Measurements from ENCODE around the gene EMID1. TPM values are rescaled to one million over a fixed set of nuclear protein-coding genes. Genes with fewer than 3 reads are reported as not detected.

Gene EMID1
- total and polyA plus RNA-seq, 8 donors, result 6.2 to 16.8 (median 10.0) TPM

GRCh38 chr22:29158546-29158945, 47.1 kb upstream of the EMID1 start:
- intact Hi-C loops (cut with DNase I), result loop anchor here in 1 of 3 donors (10.0 kb wide), 1 partner anchor 86 kb away; no protein-coding TSS in a partner anchor
- H3K4me1 ChIP-seq, result peaks cover 0 to 5% (median 5%) of the 10 kb centered on the region in 3 donors
- no peaks in the 10 kb centered on the region for H3K36me3 ChIP-seq
- FAIRE-seq (no peak), DNase-seq (no peak), ATAC-seq (no peak)
- no peak overlapping the region for H3K4me3 ChIP-seq
- TF ChIP-seq, protein P1, sequence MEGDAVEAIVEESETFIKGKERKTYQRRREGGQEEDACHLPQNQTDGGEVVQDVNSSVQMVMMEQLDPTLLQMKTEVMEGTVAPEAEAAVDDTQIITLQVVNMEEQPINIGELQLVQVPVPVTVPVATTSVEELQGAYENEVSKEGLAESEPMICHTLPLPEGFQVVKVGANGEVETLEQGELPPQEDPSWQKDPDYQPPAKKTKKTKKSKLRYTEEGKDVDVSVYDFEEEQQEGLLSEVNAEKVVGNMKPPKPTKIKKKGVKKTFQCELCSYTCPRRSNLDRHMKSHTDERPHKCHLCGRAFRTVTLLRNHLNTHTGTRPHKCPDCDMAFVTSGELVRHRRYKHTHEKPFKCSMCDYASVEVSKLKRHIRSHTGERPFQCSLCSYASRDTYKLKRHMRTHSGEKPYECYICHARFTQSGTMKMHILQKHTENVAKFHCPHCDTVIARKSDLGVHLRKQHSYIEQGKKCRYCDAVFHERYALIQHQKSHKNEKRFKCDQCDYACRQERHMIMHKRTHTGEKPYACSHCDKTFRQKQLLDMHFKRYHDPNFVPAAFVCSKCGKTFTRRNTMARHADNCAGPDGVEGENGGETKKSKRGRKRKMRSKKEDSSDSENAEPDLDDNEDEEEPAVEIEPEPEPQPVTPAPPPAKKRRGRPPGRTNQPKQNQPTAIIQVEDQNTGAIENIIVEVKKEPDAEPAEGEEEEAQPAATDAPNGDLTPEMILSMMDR (IDR thresholded peaks at IDR 0.05), result no peak
- H3K9me3 ChIP-seq, result no peaks in the 10 kb centered on the region
- H3K27me3 ChIP-seq, result no peaks in the 10 kb centered on the region
- WGBS, 2 donors, result 91 to 95% methylated on average over 5 of the region's 5 CpGs
- no peak overlapping the region for H3K27ac ChIP-seq

- Histone ChIP-seq H3K36me3 (no peaks in the 10 kb centered on the region), H3K4me1 (no peaks in the 10 kb centered on the region), H3K4me3 (no peak overlapping the region), H3K27ac (no peak overlapping the region), H3K9me3 (no peaks in the 10 kb centered on the region), H3K27me3 (no peaks in the 10 kb centered on the region)
- 87 to 92% methylated on average over 13 of the region's 13 CpGs for WGBS, 2 donors
- no peak for ATAC-seq
- intact Hi-C loops (cut with DNase I), result no loop called here
- no peak for FAIRE-seq
- peak in 1 of 6 donors; percentile 17 for DNase-seq
- TF ChIP-seq, protein P1 (IDR thresholded peaks at IDR 0.05), result no peak
Measured at GRCh38 chr22:29163808-29164207, 41.9 kb upstream of the EMID1 start.

DNA sequence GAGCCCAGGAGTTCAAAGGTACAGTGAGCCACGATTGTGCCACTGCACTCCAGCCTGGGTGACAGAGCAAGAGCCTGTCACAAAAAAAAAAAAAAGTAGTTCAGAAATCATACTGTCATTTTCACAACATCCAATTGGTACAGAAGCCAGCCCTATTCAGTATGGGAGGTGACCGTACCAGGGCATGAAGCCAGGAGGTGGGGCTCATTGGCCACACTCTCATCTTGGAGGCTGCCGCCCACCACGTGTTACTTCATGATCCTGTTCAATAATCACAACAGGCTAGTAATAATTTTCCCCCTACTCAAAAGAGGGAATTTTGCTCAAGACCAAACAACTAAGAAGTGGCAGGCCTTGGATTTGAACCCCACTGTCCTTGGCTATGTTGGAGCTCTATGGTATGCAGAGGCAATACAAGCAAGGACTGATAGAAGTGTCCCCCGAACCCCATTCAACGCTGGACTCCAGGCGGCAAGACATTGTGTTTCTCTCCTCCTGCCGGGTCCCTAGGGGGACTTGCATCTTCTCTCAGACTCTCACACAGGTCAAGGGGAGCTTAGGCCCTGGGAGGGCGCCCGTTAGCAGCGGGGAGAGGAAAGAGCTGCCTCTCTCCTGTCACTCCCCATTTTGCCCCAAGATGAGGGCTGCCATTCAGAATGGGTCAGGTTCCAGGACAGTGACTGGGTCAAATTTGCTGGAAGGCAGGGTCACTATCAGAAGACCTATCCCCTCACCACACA, 40.2 kb upstream of the EMID1 start:
- no peak for ATAC-seq
- Histone ChIP-seq H3K4me3 (no peak overlapping the region), H3K9me3 (no peaks in the 10 kb centered on the region), H3K27me3 (no peaks in the 10 kb centered on the region), H3K27ac (no peak overlapping the region), H3K4me1 (no peaks in the 10 kb centered on the region), H3K36me3 (no peaks in the 10 kb centered on the region)
- WGBS, 2 donors, result 80 to 87% methylated on average over 11 of the region's 11 CpGs
- no peak for FAIRE-seq
- intact Hi-C loops (cut with DNase I), result no loop called here
- peak in 1 of 6 donors; percentile 31 for DNase-seq
- TF ChIP-seq, protein P1 (IDR thresholded peaks at IDR 0.05), result no peak

GRCh38 chr22:29166180-29166579, 39.5 kb upstream of the EMID1 start:
- FAIRE-seq, result no peak
- TF ChIP-seq, protein P1 (IDR thresholded peaks at IDR 0.05), result no peak
- 79 to 82% methylated on average over 6 of the region's 6 CpGs for WGBS, 2 donors

More at GRCh38 chr22:29166180-29166579, 39.5 kb upstream of the EMID1 start:
- no peaks in the 10 kb centered on the region for H3K4me1 ChIP-seq
- intact Hi-C loops (cut with DNase I), result no loop called here
- no peak overlapping the region for H3K27ac ChIP-seq
- no peaks in the 10 kb centered on the region for H3K9me3 ChIP-seq
- ATAC-seq (no peak), DNase-seq (peak in 1 of 6 donors; percentile 12)
- no peaks in the 10 kb centered on the region for H3K36me3 ChIP-seq
- no peaks in the 10 kb centered on the region for H3K27me3 ChIP-seq
- H3K4me3 ChIP-seq, result no peak overlapping the region
